Thyroid gland (tissue), 4 donors: ENCODE results near the gene VWDE.

Source experiments
- POLR2A ChIP-seq, 2 donors: fragments of 450-650 bp; IDR thresholded peaks; one replicate each; pipeline ENCODE4 v1.6.1; 2017; ENCODE audit warnings: antibody characterized with exemption in 2 of 2, mild to moderate bottlenecking in 2 of 2, moderate library complexity in 1 of 2
- TF ChIP-seq, protein P1 (sequence below), 6 experiments: fragments of 200-600 bp in 3 of 6; fragments of 450-650 bp in 3 of 6; sonication (generic) in 3 of 6; IDR thresholded peaks; one replicate each; pipeline ENCODE4 v1.5.1; 2016 to 2019; ENCODE audit warnings: antibody characterized with exemption in 6 of 6, mild to moderate bottlenecking in 2 of 6, inconsistent platforms in 1 of 6, moderate library complexity in 1 of 6

DNA sequence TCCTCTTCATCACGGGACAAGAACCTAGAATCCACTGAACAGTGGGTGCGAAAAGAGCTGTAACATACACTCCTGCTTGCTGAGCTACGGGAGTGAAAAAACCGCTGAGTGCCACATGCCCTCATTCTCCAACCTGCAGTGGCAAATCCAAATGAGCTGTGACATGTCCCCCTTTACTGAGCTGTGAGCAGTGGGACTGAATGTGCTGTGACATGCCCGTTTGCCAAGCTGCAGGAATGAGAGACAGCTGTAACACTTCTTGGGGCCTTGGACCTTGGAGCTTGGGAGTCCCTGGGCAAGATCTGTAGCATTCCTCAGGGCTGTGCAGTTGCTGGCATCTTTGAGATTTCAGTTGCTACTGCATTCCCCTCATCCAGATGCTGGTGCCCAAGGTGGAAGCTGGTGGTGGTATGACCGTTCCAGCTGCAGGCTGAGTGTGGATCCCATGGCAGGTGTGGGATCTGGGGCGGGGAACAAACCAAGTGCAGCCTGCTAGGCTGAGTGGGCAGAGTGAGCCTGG, 107.6 kb downstream of the VWDE start:
- no peak for TF ChIP-seq POLR2A (IDR thresholded peaks at IDR 0.05)
- TF ChIP-seq, protein P1, sequence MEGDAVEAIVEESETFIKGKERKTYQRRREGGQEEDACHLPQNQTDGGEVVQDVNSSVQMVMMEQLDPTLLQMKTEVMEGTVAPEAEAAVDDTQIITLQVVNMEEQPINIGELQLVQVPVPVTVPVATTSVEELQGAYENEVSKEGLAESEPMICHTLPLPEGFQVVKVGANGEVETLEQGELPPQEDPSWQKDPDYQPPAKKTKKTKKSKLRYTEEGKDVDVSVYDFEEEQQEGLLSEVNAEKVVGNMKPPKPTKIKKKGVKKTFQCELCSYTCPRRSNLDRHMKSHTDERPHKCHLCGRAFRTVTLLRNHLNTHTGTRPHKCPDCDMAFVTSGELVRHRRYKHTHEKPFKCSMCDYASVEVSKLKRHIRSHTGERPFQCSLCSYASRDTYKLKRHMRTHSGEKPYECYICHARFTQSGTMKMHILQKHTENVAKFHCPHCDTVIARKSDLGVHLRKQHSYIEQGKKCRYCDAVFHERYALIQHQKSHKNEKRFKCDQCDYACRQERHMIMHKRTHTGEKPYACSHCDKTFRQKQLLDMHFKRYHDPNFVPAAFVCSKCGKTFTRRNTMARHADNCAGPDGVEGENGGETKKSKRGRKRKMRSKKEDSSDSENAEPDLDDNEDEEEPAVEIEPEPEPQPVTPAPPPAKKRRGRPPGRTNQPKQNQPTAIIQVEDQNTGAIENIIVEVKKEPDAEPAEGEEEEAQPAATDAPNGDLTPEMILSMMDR (IDR thresholded peaks at IDR 0.05), result no peak
